ENCODE results near the gene PHLDA3.

The PHLDA3 gene

DNA sequence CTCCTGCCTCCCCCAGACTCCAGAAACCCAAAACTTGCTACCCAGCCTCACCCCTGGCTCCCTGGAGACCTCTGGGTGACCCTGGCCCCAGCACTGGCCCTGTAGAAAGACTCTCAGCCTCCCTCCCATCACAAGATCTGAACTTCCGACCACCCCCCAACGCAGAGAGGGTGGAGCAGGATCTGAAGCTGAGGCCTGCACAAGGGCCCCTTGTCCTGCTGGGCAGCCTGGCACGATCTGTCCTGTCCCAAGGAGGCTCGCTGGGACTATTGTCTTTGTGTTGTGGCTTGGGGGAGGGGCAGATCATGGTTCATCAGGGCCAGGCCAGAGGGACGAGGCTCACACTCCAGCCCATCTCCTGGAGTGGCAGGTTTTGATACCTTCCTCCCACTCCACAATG is 20.0 kb downstream of the PHLDA3 start:
- no peak overlapping the region for H3K4me3 ChIP-seq (ENCODE audit: low read depth, low read length)
- no peak for TF ChIP-seq CTCF (IDR thresholded peaks at IDR 0.05; ENCODE audit: low read depth, low read length, missing control alignments)
- DNase-seq (ENCODE audit: low read depth): no peak

GRCh38 chr1:201447903-201448871 is 20.8 kb downstream of the PHLDA3 start:
- peak; percentile 94 for TF ChIP-seq CTCF (IDR thresholded peaks at IDR 0.05; ENCODE audit: low read depth, low read length, missing control alignments)
- H3K4me3 ChIP-seq (ENCODE audit: low read depth, low read length): no peak overlapping the region
- DNase-seq (ENCODE audit: low read depth): peak; percentile 43

DNA sequence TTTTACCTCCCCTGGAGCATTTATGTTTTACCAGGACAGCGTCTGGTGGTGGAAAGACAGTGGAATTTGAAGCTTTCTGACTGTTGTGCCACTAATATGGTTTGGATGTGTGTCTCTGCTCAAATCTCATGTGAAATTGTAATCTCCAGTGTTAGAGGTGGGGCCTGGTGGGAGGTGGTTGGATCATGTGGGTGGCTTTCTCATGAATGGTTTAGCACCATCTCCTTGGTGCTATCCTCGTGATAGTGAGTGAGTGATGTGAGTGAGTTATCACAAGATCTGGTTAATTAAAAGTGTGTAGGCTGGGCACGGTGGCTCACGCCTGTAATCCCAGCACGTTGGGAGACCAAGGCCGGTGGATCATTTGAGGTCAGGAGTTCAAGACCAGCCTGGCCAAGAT is 23.7 kb downstream of the PHLDA3 start:
- TF ChIP-seq CTCF (IDR thresholded peaks at IDR 0.05; ENCODE audit: low read depth, low read length, missing control alignments): no peak
- no peak for DNase-seq (ENCODE audit: low read depth)
- no peak overlapping the region for H3K4me3 ChIP-seq (ENCODE audit: low read depth, low read length)

- TF ChIP-seq CTCF (IDR thresholded peaks at IDR 0.05; ENCODE audit: low read depth, low read length, missing control alignments): no peak
- DNase-seq (ENCODE audit: low read depth): no peak
- H3K4me3 ChIP-seq (ENCODE audit: low read depth, low read length): no peak overlapping the region
Measured at GRCh38 chr1:201444792-201445191, 24.2 kb downstream of the PHLDA3 start.

GRCh38 chr1:201443747-201444146 is 25.2 kb downstream of the PHLDA3 start:
- no peak for DNase-seq (ENCODE audit: low read depth)
- no peak overlapping the region for H3K4me3 ChIP-seq (ENCODE audit: low read depth, low read length)
- no peak for TF ChIP-seq CTCF (IDR thresholded peaks at IDR 0.05; ENCODE audit: low read depth, low read length, missing control alignments)

GRCh38 chr1:201436969-201437368 is 32.0 kb downstream of the PHLDA3 start:
- H3K4me3 ChIP-seq (ENCODE audit: low read depth, low read length): no peak overlapping the region
- TF ChIP-seq CTCF (IDR thresholded peaks at IDR 0.05; ENCODE audit: low read depth, low read length, missing control alignments): no peak
- DNase-seq (ENCODE audit: low read depth): no peak

GRCh38 chr1:201436393-201436792 is 32.6 kb downstream of the PHLDA3 start:
- H3K4me3 ChIP-seq (ENCODE audit: low read depth, low read length): no peak overlapping the region
- DNase-seq (ENCODE audit: low read depth): no peak
- TF ChIP-seq CTCF (IDR thresholded peaks at IDR 0.05; ENCODE audit: low read depth, low read length, missing control alignments): peak; percentile 19
